Chondrocyte (in vitro differentiated cells): Measurements from ENCODE around the gene OLFML2B. TPM values are rescaled to one million over a fixed set of nuclear protein-coding genes. Genes with fewer than 3 reads are reported as not detected.
A peak's percentile ranks its signal among the peaks of the same experiment; 100 is the strongest.

Experiments
- DNase-seq: peaks from one replicate; pipeline ENCODE4 v3.0.0; 2021; ENCODE audit warnings: mixed read lengths, low spot score
- H3K27ac Mint-ChIP-seq: one replicate; pipeline ENCODE4 v1.8.0; 2021; ENCODE audit warnings: mild to moderate bottlenecking, moderate library complexity, mixed read lengths; ENCODE audit not compliant: unreplicated experiment
- H3K27me3 Mint-ChIP-seq: 2 replicates; pipeline ENCODE4 v1.8.0; 2021; ENCODE audit warnings: low read depth, mixed read lengths
- H3K36me3 Mint-ChIP-seq: 2 replicates; pipeline ENCODE4 v1.8.0; 2021; ENCODE audit warnings: low read depth, mixed read lengths
- H3K4me1 Mint-ChIP-seq: 2 replicates; pipeline ENCODE4 v1.8.0; 2021; ENCODE audit warnings: low read depth, mild to moderate bottlenecking, mixed read lengths
- H3K4me3 Mint-ChIP-seq: one replicate; pipeline ENCODE4 v1.8.0; 2021; ENCODE audit warnings: mild to moderate bottlenecking, moderate library complexity, mixed read lengths; ENCODE audit not compliant: unreplicated experiment
- H3K9me3 Mint-ChIP-seq: 2 replicates; pipeline ENCODE4 v1.8.0; 2021; ENCODE audit warnings: low read depth, mixed read lengths
- CTCF ChIP-seq: fragments of 200-600 bp; sonication (generic); IDR thresholded peaks from 2 replicates; pipeline ENCODE4 v1.5.0; 2021; ENCODE audit warnings: antibody characterized with exemption, mild to moderate bottlenecking, moderate library complexity
- total RNA-seq: library from RNA; stranded (reverse); gene quantifications from 3 replicates; pipeline ENCODE4 v1.2.1, GENCODE V29; 2021

Gene OLFML2B
- total RNA-seq, 1 donor from 2014 or later = 120 TPM

GRCh38 chr1:161933592-161934588 is 89.8 kb downstream of the OLFML2B start:
- Mint-ChIP-seq H3K9me3 (no peaks in the 10 kb centered on the region), H3K4me1 (peaks cover 51% of the 10 kb centered on the region), H3K27ac (peak overlapping the region; percentile 50), H3K36me3 (peaks cover 7% of the 10 kb centered on the region), H3K4me3 (no peak overlapping the region), H3K27me3 (no peaks in the 10 kb centered on the region)
- DNase-seq = no peak
- no peak for TF ChIP-seq CTCF

Other genes starting within 250 kb of the OLFML2B start
- 4.5 to 6.2 TPM (median 5.1 TPM) in 3 replicates for gene NOS1AP, start 45.8 kb upstream of the OLFML2B start, total RNA-seq